ENCODE results near the gene CDK17. TPM values are rescaled to one million over a fixed set of nuclear protein-coding genes. Genes with fewer than 3 reads are reported as not detected.

Gene CDK17
- total RNA-seq, 1 experiment from 2014 or later = 23.9 TPM

DNA sequence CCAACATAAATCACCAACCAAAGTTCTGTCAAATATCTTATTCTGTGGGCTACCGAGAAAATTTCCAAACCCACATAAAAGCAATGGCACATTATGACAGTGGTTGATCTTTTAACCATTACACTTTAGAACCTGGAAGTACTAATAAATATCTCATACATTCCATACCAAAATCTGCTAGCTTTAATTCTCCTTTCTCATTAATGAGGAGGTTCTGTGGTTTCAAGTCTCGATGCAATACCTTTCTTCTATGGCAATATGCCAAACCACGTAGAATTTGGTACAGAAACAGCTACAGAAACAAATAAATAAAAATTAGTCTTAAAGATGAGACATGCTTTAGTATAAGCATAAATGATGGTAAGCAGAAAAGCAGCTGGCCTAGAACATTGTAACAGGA is 105.4 kb downstream of the CDK17 start:
- no peak for TF ChIP-seq EZH2phosphoT487 (IDR thresholded peaks at IDR 0.05; ENCODE audit: borderline replicate concordance, low read length)
- TF ChIP-seq EZH2 (IDR thresholded peaks at IDR 0.05; ENCODE audit: low read length, unreplicated experiment) = no peak
- no peak for TF ChIP-seq CTCF (conservative IDR thresholded peaks at IDR 0.05; ENCODE audit: low read depth, low read length)
- Histone ChIP-seq H3K4me2 (ENCODE audit: low read length) (no peak overlapping the region), H3K9ac (ENCODE audit: low read length) (no peak overlapping the region), H3K27me3 (ENCODE audit: low read length) (no peaks in the 10 kb centered on the region), H3K4me1 (ENCODE audit: insufficient read depth, low read length) (peaks cover 2% of the 10 kb centered on the region; the same call in 1 of the 2 replicates), H4K20me1 (ENCODE audit: low read length) (no peaks in the 10 kb centered on the region), H3K9me2 (replicated peaks; ENCODE audit: low read length) (no peaks in the 10 kb centered on the region), H3K27ac (ENCODE audit: low read length) (no peak overlapping the region), H3K79me2 (ENCODE audit: low read length) (no peaks in the 10 kb centered on the region), H3K36me3 (ENCODE audit: low read depth, low read length) (peaks cover 21% of the 10 kb centered on the region), H3K4me3 (ENCODE audit: low read length) (no peak overlapping the region), H3K9me3 (ENCODE audit: low read length) (no peaks in the 10 kb centered on the region), H3F3A (ENCODE audit: low read length, unreplicated experiment) (no peaks in the 10 kb centered on the region), H2AFZ (ENCODE audit: low read length) (no peak overlapping the region)
- peak; percentile 7 for DNase-seq
- intact Hi-C loops (cut with micrococcal nuclease) = no loop called here
- ChIA-PET CTCF (no interaction called here), POLR2A (ENCODE audit: unreplicated experiment) (interaction anchor here (0.6 kb wide), 1 partner anchor 976 kb away, joined by 4 read pairs; no protein-coding TSS in a partner anchor)
- ATAC-seq = no peak
- no TSS peak for BruUV-seq (replicated peaks)

GRCh38 chr12:96293093-96293492 is 107.1 kb downstream of the CDK17 start:
- Histone ChIP-seq H3F3A (ENCODE audit: low read length, unreplicated experiment) (no peaks in the 10 kb centered on the region), H3K27me3 (ENCODE audit: low read length) (no peaks in the 10 kb centered on the region), H3K9me3 (ENCODE audit: low read length) (no peaks in the 10 kb centered on the region), H3K4me2 (ENCODE audit: low read length) (no peak overlapping the region), H3K9me2 (replicated peaks; ENCODE audit: low read length) (no peaks in the 10 kb centered on the region), H3K4me3 (ENCODE audit: low read length) (no peak overlapping the region), H3K27ac (ENCODE audit: low read length) (no peak overlapping the region), H4K20me1 (ENCODE audit: low read length) (no peaks in the 10 kb centered on the region), H3K79me2 (ENCODE audit: low read length) (no peaks in the 10 kb centered on the region), H3K4me1 (ENCODE audit: insufficient read depth, low read length) (no peaks in the 10 kb centered on the region), H2AFZ (ENCODE audit: low read length) (no peak overlapping the region), H3K36me3 (ENCODE audit: low read depth, low read length) (peaks cover 24% of the 10 kb centered on the region), H3K9ac (ENCODE audit: low read length) (no peak overlapping the region)
- intact Hi-C loops (cut with micrococcal nuclease) = no loop called here
- BruUV-seq (replicated peaks) = no TSS peak
- TF ChIP-seq EZH2phosphoT487 (IDR thresholded peaks at IDR 0.05; ENCODE audit: borderline replicate concordance, low read length) (no peak), CTCF (conservative IDR thresholded peaks at IDR 0.05; ENCODE audit: low read depth, low read length) (no peak), EZH2 (IDR thresholded peaks at IDR 0.05; ENCODE audit: low read length, unreplicated experiment) (no peak)
- CTCF ChIA-PET = interaction anchor here (0.7 kb wide), 1 partner anchor 228 kb away, joined by 3 read pairs; no protein-coding TSS in a partner anchor
- POLR2A ChIA-PET (ENCODE audit: unreplicated experiment) = no interaction called here
- DNase-seq = no peak
- ATAC-seq = no peak

DNA sequence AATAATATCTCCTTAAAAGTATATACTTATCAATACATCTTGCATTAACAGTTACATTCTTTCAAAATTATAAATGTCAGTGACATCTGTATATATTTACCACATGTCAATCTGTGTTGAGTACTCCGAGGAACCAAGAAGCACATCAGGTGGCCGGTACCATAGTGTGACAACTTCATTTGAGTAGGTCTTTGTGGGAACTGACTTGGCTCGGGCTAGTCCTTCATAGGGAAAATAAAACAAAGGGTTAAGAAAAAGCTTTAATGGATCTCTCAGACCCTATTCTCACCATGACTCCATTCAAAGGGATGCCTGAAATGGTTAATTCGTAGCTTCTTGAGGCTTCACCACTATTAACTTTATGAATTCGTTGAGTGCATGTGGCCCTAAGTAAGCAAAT is 111.2 kb downstream of the CDK17 start:
- H3K4me3 ChIP-seq (ENCODE audit: low read length) = no peak overlapping the region
- ChIA-PET CTCF (no interaction called here), POLR2A (ENCODE audit: unreplicated experiment) (no interaction called here)
- H2AFZ ChIP-seq (ENCODE audit: low read length) = no peak overlapping the region
- no peaks in the 10 kb centered on the region for H4K20me1 ChIP-seq (ENCODE audit: low read length)
- BruUV-seq (replicated peaks) = no TSS peak
- no peak overlapping the region for H3K4me2 ChIP-seq (ENCODE audit: low read length)
- H3K4me1 ChIP-seq (ENCODE audit: insufficient read depth, low read length) = no peaks in the 10 kb centered on the region
- H3K36me3 ChIP-seq (ENCODE audit: low read depth, low read length) = peaks cover 34% of the 10 kb centered on the region
- ATAC-seq (no peak), DNase-seq (no peak)
- intact Hi-C loops (cut with micrococcal nuclease) = no loop called here
- no peaks in the 10 kb centered on the region for H3K9me2 ChIP-seq (replicated peaks; ENCODE audit: low read length)
- no peak overlapping the region for H3K9ac ChIP-seq (ENCODE audit: low read length)
- H3K27ac ChIP-seq (ENCODE audit: low read length) = no peak overlapping the region
- no peaks in the 10 kb centered on the region for H3K27me3 ChIP-seq (ENCODE audit: low read length)
- no peaks in the 10 kb centered on the region for H3F3A ChIP-seq (ENCODE audit: low read length, unreplicated experiment)
- TF ChIP-seq EZH2 (IDR thresholded peaks at IDR 0.05; ENCODE audit: low read length, unreplicated experiment) (no peak), EZH2phosphoT487 (IDR thresholded peaks at IDR 0.05; ENCODE audit: borderline replicate concordance, low read length) (no peak), CTCF (conservative IDR thresholded peaks at IDR 0.05; ENCODE audit: low read depth, low read length) (no peak)
- H3K79me2 ChIP-seq (ENCODE audit: low read length) = no peaks in the 10 kb centered on the region
- H3K9me3 ChIP-seq (ENCODE audit: low read length) = no peaks in the 10 kb centered on the region

Measured in PC-3 (cell line).